Measurements from ENCODE around the gene TSPAN11.

GRCh38 chr12:30999011-30999410 is 72.5 kb downstream of the TSPAN11 start:
- TF ChIP-seq POLR2AphosphoS5 (IDR thresholded peaks at IDR 0.05; ENCODE audit: borderline replicate concordance, low read depth, low read length) (no peak), EZH2 (IDR thresholded peaks at IDR 0.05) (no peak), FOXP2 (optimal IDR thresholded peaks at IDR 0.05; ENCODE audit: control extremely low read depth, extremely low read length, insufficient read depth) (no peak)
